NCI-H2029 treated with DMSO at 0.1 percent for 48 hours (cell line): Measurements from ENCODE around the gene DNM2.
"Not testable (repeated sequence)": the region's sequence is repeated elsewhere in the genome, so short reads cannot be mapped to it uniquely, and the experiment has no call there.

ENCODE experiments used
- DNase-seq: peaks from one replicate; lab custom pipeline; 2025; lab: John Stamatoyannopoulos, UW

Gene DNM2

GRCh38 chr19:10717356-10718204 lies at the start of gene DNM2:
DNM2 (plus strand) TSS chr19:10718079; CDS start chr19:10718243, 164 bp downstream.
- peak; percentile 99 for DNase-seq

- no peak for DNase-seq
These were observed 48.6 kb upstream of the DNM2 start for GRCh38 chr19:10669246-10669645.

GRCh38 chr19:10670182-10670581 lies 47.7 kb upstream of the DNM2 start:
- no peak for DNase-seq

GRCh38 chr19:10670876-10671804 lies 46.7 kb upstream of the DNM2 start:
- no peak for DNase-seq

- not testable (repeated sequence) for DNase-seq
These were observed 46.0 kb upstream of the DNM2 start for GRCh38 chr19:10671922-10672321.

GRCh38 chr19:10675214-10675613 lies 42.7 kb upstream of the DNM2 start:
- DNase-seq, result not testable (repeated sequence)

GRCh38 chr19:10677751-10678150 lies 40.1 kb upstream of the DNM2 start:
- DNase-seq, result no peak

- DNase-seq, result no peak
These were observed 39.1 kb upstream of the DNM2 start for GRCh38 chr19:10678813-10679212.

- no peak for DNase-seq
These were observed 38.1 kb upstream of the DNM2 start for GRCh38 chr19:10679743-10680142.

GRCh38 chr19:10680545-10681135 lies 37.2 kb upstream of the DNM2 start:
- DNase-seq, result no peak

GRCh38 chr19:10681658-10682057 lies 36.2 kb upstream of the DNM2 start:
- no peak for DNase-seq

- DNase-seq, result no peak
These were observed 35.3 kb upstream of the DNM2 start for GRCh38 chr19:10682397-10683063.

- no peak for DNase-seq
These were observed 34.8 kb upstream of the DNM2 start for GRCh38 chr19:10683064-10683426.

GRCh38 chr19:10683582-10683981 lies 34.3 kb upstream of the DNM2 start:
- DNase-seq, result no peak

- DNase-seq, result no peak
These were observed 32.7 kb upstream of the DNM2 start for GRCh38 chr19:10685210-10685609.

- no peak for DNase-seq
These were observed 31.7 kb upstream of the DNM2 start for GRCh38 chr19:10686193-10686592.

- DNase-seq, result no peak
These were observed 31.0 kb upstream of the DNM2 start for GRCh38 chr19:10686661-10687517.

- DNase-seq, result no peak
These were observed 30.2 kb upstream of the DNM2 start for GRCh38 chr19:10687518-10688288.

- DNase-seq, result no peak
These were observed 29.2 kb upstream of the DNM2 start for GRCh38 chr19:10688545-10689280.
